Neuronal stem cell (in vitro differentiated cells): ENCODE measurements around the gene BANF2.
A peak's percentile ranks its signal among the peaks of the same experiment; 100 is the strongest.

Experiments used
- DNase-seq: peaks from one replicate; pipeline ENCODE4 v3.0.0-alpha.2; 2013; ENCODE audit warnings: low spot score
- H2AFZ ChIP-seq: one replicate; pipeline ENCODE4 v1.6.1; 2013; ENCODE audit warnings: mild to moderate bottlenecking, low read length, inconsistent platforms
- H2AK5ac ChIP-seq: 2 replicates; pipeline ENCODE4 v1.6.1; 2013; ENCODE audit warnings: low read depth, mild to moderate bottlenecking, inconsistent platforms, low read length, moderate library complexity, mixed read lengths
- H2BK120ac ChIP-seq: 2 replicates; pipeline ENCODE4 v1.6.1; 2013; ENCODE audit warnings: low read depth, mild to moderate bottlenecking, inconsistent platforms, low read length, moderate library complexity, mixed read lengths
- H2BK12ac ChIP-seq: one replicate; pipeline ENCODE4 v1.6.1; 2013; ENCODE audit warnings: low read length, inconsistent platforms
- H2BK15ac ChIP-seq: 2 replicates; pipeline ENCODE4 v1.6.1; 2013; ENCODE audit warnings: mild to moderate bottlenecking, low read length, inconsistent platforms, mixed read lengths
- H2BK5ac ChIP-seq: one replicate; pipeline ENCODE4 v1.6.1; 2013; ENCODE audit warnings: inconsistent platforms, mild to moderate bottlenecking, low read length, moderate library complexity
- H3K14ac ChIP-seq: one replicate; pipeline ENCODE4 v1.6.1; 2013; ENCODE audit warnings: low read length, inconsistent platforms
- H3K18ac ChIP-seq: 2 replicates; pipeline ENCODE4 v1.6.1; 2013; ENCODE audit warnings: low read length, inconsistent platforms
- H3K23ac ChIP-seq: 2 replicates; pipeline ENCODE4 v1.6.1; 2013; ENCODE audit warnings: low read depth, mild to moderate bottlenecking, mixed read lengths, low read length, inconsistent platforms; ENCODE audit not compliant: poor library complexity
- H3K27ac ChIP-seq: replicated peaks from 3 replicates; pipeline ENCODE4 v1.5.1; 2013; ENCODE audit warnings: low read length, inconsistent platforms
- H3K27me3 ChIP-seq, 3 experiments: 2 replicates each; pipeline ENCODE4 v1.6.1; 2013; ENCODE audit warnings: low read length in 3 of 3, mild to moderate bottlenecking in 2 of 3, inconsistent platforms in 1 of 3, low read depth in 1 of 3, mixed read lengths in 1 of 3, moderate library complexity in 1 of 3; ENCODE audit not compliant: control insufficient read depth in 3 of 3, insufficient read depth in 3 of 3
- H3K36me3 ChIP-seq, 2 donors: replicated peaks in 1 of 2; 2 replicates each; pipeline ENCODE4 v1.6.1; 2013; ENCODE audit warnings: low read length in 2 of 2; ENCODE audit not compliant: control insufficient read depth in 2 of 2, insufficient read depth in 2 of 2
- H3K4ac ChIP-seq: 2 replicates; pipeline ENCODE4 v1.6.1; 2013; ENCODE audit warnings: inconsistent platforms, mild to moderate bottlenecking, low read length, moderate library complexity
- H3K4me1 ChIP-seq, 2 donors: 1 replicate in 1 of 2; 2 replicates in 1 of 2; pipeline ENCODE4 v1.6.1; 2013; ENCODE audit warnings: low read length in 2 of 2, low read depth in 1 of 2; ENCODE audit not compliant: control insufficient read depth in 2 of 2, insufficient read depth in 1 of 2
- H3K4me2 ChIP-seq: one replicate; pipeline ENCODE4 v1.6.1; 2013; ENCODE audit warnings: mild to moderate bottlenecking, low read length, inconsistent platforms; ENCODE audit not compliant: insufficient read depth, poor library complexity, severe bottlenecking
- H3K4me3 ChIP-seq, 2 donors: 2 replicates each; pipeline ENCODE4 v1.5.1; 2013; ENCODE audit warnings: low read length in 2 of 2, mild to moderate bottlenecking in 2 of 2, inconsistent platforms in 1 of 2, moderate library complexity in 1 of 2
- H3K79me1 ChIP-seq: one replicate; pipeline ENCODE4 v1.6.1; 2013; ENCODE audit warnings: low read depth, mild to moderate bottlenecking, inconsistent platforms, low read length, moderate library complexity
- H3K9ac ChIP-seq: one replicate; pipeline ENCODE4 v1.6.1; 2013; ENCODE audit warnings: mild to moderate bottlenecking, low read depth, low read length, inconsistent platforms; ENCODE audit not compliant: poor library complexity
- H3K9me3 ChIP-seq, 2 donors: replicated peaks in 1 of 2; 2 replicates each; pipeline versions ENCODE3 to v1.6.1; 2013; ENCODE audit warnings: low read length in 2 of 2, mild to moderate bottlenecking in 2 of 2, inconsistent platforms in 1 of 2, low read depth in 1 of 2, mixed read lengths in 1 of 2, moderate library complexity in 1 of 2; ENCODE audit not compliant: control insufficient read depth in 2 of 2, insufficient read depth in 1 of 2
- H4K8ac ChIP-seq: one replicate; pipeline ENCODE4 v1.6.1; 2013; ENCODE audit warnings: low read depth, mild to moderate bottlenecking, inconsistent platforms, low read length, moderate library complexity
- H4K91ac ChIP-seq: one replicate; pipeline ENCODE4 v1.6.1; 2013; ENCODE audit warnings: low read length, low read depth, mild to moderate bottlenecking, inconsistent platforms; ENCODE audit not compliant: poor library complexity
- WGBS, 2 donors: extraction: QIAGEN DNeasy Blood & Tissue Kit; methylation state at CpG; one replicate each; pipeline ENCODE4 v1.1.7; 2013; ENCODE audit warnings: missing lambda C conversion rate in 2 of 2, mixed read lengths in 1 of 2; ENCODE audit not compliant: insufficient read length in 2 of 2, insufficient replicate concordance in 1 of 2; ENCODE audit errors: extremely low coverage in 2 of 2; 5-methylcytosine and 5-hydroxymethylcytosine counted together

Gene BANF2

DNA sequence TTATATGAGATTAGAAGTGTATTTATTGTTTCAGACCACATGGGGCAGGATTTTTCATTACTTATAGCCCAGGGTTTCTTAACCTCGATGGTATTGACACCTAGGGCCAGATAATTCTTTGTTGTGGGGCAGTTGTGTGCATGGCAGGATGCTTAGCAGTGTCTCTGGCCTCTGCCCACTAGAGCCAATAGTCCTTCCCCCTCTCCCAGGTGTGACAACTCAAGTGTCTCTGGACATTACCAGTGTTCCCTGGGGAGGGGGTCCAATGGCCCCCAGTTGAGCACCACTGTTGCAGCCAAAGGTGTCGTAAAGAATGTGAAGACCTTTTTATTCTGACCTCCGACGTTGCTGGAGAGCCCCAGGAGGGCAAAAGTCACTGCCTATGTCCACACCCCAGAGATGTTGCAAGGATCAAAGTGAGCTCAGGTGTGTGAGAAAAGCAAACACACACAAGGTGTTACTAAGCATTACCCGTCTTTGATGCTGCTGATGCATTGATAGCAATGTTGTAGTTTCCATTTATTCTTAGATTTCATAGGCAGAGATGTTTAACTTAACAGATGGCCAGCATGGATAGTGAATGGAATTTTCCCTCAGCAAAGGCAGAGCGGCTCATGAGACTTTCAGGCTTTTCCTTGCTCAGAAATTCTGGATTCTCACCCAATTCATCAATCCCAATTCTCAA is 22.2 kb downstream of the BANF2 start:
- WGBS, 2 donors: no CpG with 5 or more reads among the region's 6 CpGs
- H3K36me3 ChIP-seq: no peaks in the 10 kb centered on the region
- H3K23ac ChIP-seq: no peak overlapping the region
- H2BK12ac ChIP-seq: no peak overlapping the region
- no peak overlapping the region for H2AK5ac ChIP-seq
- no peak overlapping the region for H3K9ac ChIP-seq
- no peak overlapping the region for H2BK15ac ChIP-seq
- H3K4me1 ChIP-seq: no peaks in the 10 kb centered on the region
- H3K27me3 ChIP-seq: peaks cover 0 to 15% (median 0%) of the 10 kb centered on the region in 3 experiments
- H3K27ac ChIP-seq: no peak overlapping the region
- H2AFZ ChIP-seq: no peak overlapping the region
- H3K4me3 ChIP-seq: no peak overlapping the region
- H4K8ac ChIP-seq: no peak overlapping the region
- no peaks in the 10 kb centered on the region for H3K79me1 ChIP-seq
- no peak overlapping the region for H3K4ac ChIP-seq
- H3K4me2 ChIP-seq: no peak overlapping the region
- H2BK120ac ChIP-seq: no peak overlapping the region
- H2BK5ac ChIP-seq: no peak overlapping the region
- peaks cover 0 to 4% of the 10 kb centered on the region in 2 donors for H3K9me3 ChIP-seq
- no peak for DNase-seq
- H3K14ac ChIP-seq: no peak overlapping the region
- no peak overlapping the region for H3K18ac ChIP-seq
- H4K91ac ChIP-seq: no peak overlapping the region

DNA sequence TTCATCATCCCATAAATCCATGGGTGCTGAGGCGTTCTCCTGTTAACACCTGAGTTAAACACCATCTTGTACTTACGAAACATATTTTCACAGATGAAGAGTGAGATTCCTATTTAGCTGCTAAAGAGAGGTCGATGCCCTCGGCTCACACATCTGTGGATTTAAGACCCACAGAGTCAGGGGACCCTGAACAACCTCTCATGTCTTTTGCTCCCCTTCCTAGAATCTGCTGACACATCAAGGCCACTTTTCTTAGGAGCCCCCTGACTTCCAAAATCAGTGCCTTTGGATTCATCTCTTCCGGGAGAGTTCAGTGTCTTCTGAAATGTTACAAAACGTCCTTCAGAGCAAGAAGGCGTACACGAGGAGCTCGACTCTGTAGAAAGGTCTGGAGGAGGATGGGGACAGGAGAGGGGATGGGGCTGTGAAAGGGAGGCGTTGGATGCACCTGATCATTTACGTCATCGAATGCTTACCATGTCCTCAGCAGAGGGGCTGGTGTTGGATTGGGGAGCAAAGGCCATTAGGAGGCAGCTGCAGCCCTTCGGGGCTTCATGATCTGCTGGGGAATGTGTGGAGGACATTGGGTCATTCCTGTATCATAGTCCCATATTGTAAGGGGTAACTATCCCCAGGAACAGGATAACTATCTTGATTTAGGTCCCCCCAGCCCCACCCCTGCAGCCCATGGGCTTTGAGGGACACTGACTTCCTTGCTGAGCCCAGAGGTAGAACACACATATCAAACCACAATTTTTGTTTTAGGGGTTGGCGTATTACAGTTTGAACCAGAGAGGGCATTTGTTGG is 22.9 kb downstream of the BANF2 start:
- Histone ChIP-seq H3K9me3 (peaks cover 0 to 4% of the 10 kb centered on the region in 2 donors), H3K18ac (no peak overlapping the region), H3K4ac (no peak overlapping the region), H3K4me3 (no peak overlapping the region), H3K14ac (no peak overlapping the region), H2AFZ (no peak overlapping the region), H2BK15ac (no peak overlapping the region), H3K4me2 (no peak overlapping the region), H3K27me3 (peaks cover 0 to 20% (median 0%) of the 10 kb centered on the region in 3 experiments), H3K23ac (no peak overlapping the region), H2BK5ac (no peak overlapping the region), H2BK12ac (no peak overlapping the region), H4K8ac (no peak overlapping the region), H3K36me3 (no peaks in the 10 kb centered on the region), H3K79me1 (no peaks in the 10 kb centered on the region), H4K91ac (no peak overlapping the region), H2AK5ac (no peak overlapping the region), H3K4me1 (no peaks in the 10 kb centered on the region), H3K27ac (no peak overlapping the region), H3K9ac (no peak overlapping the region), H2BK120ac (no peak overlapping the region)
- DNase-seq: no peak
- WGBS, 2 donors: no CpG with 5 or more reads among the region's 14 CpGs

DNA sequence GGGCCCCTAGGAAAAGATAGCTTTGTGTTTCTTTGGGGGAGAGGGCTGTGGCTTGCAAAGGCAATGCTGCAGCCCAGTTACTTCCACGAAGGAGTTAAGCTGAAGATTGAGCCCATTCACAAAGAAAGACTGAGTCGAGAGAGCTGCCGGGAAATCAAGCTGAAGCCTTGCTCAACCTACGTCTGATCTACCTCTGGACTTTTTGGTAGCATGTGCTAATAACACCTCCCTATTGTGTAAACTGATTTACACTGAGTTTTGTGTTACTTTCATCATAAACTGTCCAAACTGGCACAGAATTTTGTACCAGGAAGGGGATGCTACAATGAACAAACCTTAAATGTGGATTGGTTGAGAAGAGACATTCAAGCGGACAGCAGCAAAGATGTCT is 23.5 kb downstream of the BANF2 start:
- no peak overlapping the region for H3K4ac ChIP-seq
- no peak overlapping the region for H2BK5ac ChIP-seq
- no peak overlapping the region for H2BK12ac ChIP-seq
- H3K4me2 ChIP-seq: no peak overlapping the region
- no peaks in the 10 kb centered on the region for H3K36me3 ChIP-seq
- H3K4me3 ChIP-seq: no peak overlapping the region
- H3K4me1 ChIP-seq: no peaks in the 10 kb centered on the region
- H4K8ac ChIP-seq: no peak overlapping the region
- WGBS, 2 donors: no CpG with 5 or more reads among the region's 5 CpGs
- no peak for DNase-seq
- H2BK120ac ChIP-seq: no peak overlapping the region
- no peak overlapping the region for H2AFZ ChIP-seq
- H3K9ac ChIP-seq: no peak overlapping the region
- H3K18ac ChIP-seq: no peak overlapping the region
- H3K9me3 ChIP-seq: peaks cover 0 to 4% of the 10 kb centered on the region in 2 donors
- no peak overlapping the region for H3K23ac ChIP-seq
- H4K91ac ChIP-seq: no peak overlapping the region
- no peak overlapping the region for H3K14ac ChIP-seq
- peaks cover 0 to 20% (median 0%) of the 10 kb centered on the region in 3 experiments for H3K27me3 ChIP-seq
- H2BK15ac ChIP-seq: no peak overlapping the region
- H3K27ac ChIP-seq: no peak overlapping the region
- no peaks in the 10 kb centered on the region for H3K79me1 ChIP-seq
- H2AK5ac ChIP-seq: no peak overlapping the region

DNA sequence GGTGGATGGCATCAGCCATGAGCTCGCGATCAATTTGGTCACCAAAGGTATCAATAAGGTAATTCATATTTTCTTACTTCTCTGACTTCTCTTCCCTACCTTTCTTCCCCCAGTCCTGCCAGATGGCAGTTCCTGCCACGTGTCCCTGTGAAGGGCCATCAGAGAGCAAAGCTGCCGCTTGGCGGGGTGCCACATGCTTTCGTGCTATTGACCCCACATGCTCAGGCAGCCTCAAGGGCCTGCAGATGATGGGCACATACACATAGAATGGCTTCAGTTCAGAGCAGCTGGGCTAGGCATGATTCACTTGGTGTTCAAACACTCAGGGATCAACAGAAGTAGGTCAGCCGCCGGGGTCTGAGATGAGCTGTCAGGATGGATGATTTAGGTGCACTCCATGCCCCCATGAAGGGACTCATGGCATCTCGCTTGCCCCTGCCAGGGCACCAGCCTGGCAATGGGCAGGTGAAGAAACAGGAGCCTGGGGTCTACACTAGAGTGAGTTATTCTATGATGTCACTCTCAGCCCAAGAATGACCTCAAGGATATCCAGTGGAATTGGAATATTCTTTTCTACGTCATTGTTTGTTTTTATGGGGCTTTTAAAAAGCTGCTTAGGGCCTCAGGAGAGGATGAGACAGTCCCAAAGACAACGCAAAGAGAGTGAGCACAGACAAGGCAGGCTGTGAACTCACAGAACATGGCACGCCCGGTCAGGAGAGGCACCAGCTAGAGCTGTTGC is 25.5 kb downstream of the BANF2 start:
- Histone ChIP-seq H2BK5ac (no peak overlapping the region), H3K4ac (no peak overlapping the region), H3K23ac (no peak overlapping the region), H3K36me3 (no peaks in the 10 kb centered on the region), H3K9me3 (peaks cover 0 to 4% of the 10 kb centered on the region in 2 donors), H3K4me3 (peak overlapping the region in 1 of 2 donors; percentile 48), H3K9ac (no peak overlapping the region), H3K79me1 (no peaks in the 10 kb centered on the region), H3K4me2 (no peak overlapping the region), H3K18ac (peak overlapping the region; percentile 52), H4K91ac (no peak overlapping the region), H2BK120ac (no peak overlapping the region), H3K14ac (no peak overlapping the region), H3K27ac (no peak overlapping the region), H4K8ac (no peak overlapping the region), H3K27me3 (peaks cover 0 to 24% (median 0%) of the 10 kb centered on the region in 3 experiments), H2BK15ac (no peak overlapping the region), H2BK12ac (no peak overlapping the region), H2AK5ac (no peak overlapping the region), H2AFZ (no peak overlapping the region), H3K4me1 (no peaks in the 10 kb centered on the region)
- DNase-seq: no peak
- no CpG with 5 or more reads among the region's 13 CpGs for WGBS, 2 donors
